NCI-H1105 (cell line): ENCODE measurements around the gene CPED1.
"Not testable (repeated sequence)": the region's sequence is repeated elsewhere in the genome, so short reads cannot be mapped to it uniquely, and the experiment has no call there.

Experiments
- DNase-seq: peaks from one replicate; lab custom pipeline; 2025; lab: John Stamatoyannopoulos, UW

The CPED1 gene

GRCh38 chr7:120981888-120982615, 6.5 kb upstream of the CPED1 start:
- DNase-seq, result no peak

- not testable (repeated sequence) for DNase-seq
Observed at GRCh38 chr7:120983592-120983991, 4.9 kb upstream of the CPED1 start.

- DNase-seq, result no peak
Observed at GRCh38 chr7:120984406-120984805, 4.1 kb upstream of the CPED1 start.

- no peak for DNase-seq
Observed at GRCh38 chr7:120985130-120985758, 3.3 kb upstream of the CPED1 start.

GRCh38 chr7:120985839-120986238, 2.7 kb upstream of the CPED1 start:
- DNase-seq, result no peak

- no peak for DNase-seq
Observed at GRCh38 chr7:120986650-120987049, 1.9 kb upstream of the CPED1 start.

GRCh38 chr7:120987280-120987679, 1.2 kb upstream of the CPED1 start:
- no peak for DNase-seq

GRCh38 chr7:120987683-120988590, 574 bp upstream of the CPED1 start:
- peak; percentile 85 for DNase-seq

GRCh38 chr7:120989257-120990220, 1.0 kb downstream of the CPED1 start:
- DNase-seq, result no peak

GRCh38 chr7:120990468-120991118, 2.1 kb downstream of the CPED1 start:
- DNase-seq, result no peak

- DNase-seq, result no peak
Observed at GRCh38 chr7:120991161-120991560, 2.6 kb downstream of the CPED1 start.

GRCh38 chr7:120991581-120991980, 3.1 kb downstream of the CPED1 start:
- no peak for DNase-seq

- DNase-seq, result no peak
Observed at GRCh38 chr7:120992272-120992964, 3.9 kb downstream of the CPED1 start.

GRCh38 chr7:120992965-120993494, 4.5 kb downstream of the CPED1 start:
- no peak for DNase-seq

- no peak for DNase-seq
Observed at GRCh38 chr7:120993553-120994191, 5.2 kb downstream of the CPED1 start.

GRCh38 chr7:120994512-120995410, 6.2 kb downstream of the CPED1 start:
- DNase-seq, result no peak

GRCh38 chr7:120995654-120996053, 7.1 kb downstream of the CPED1 start:
- no peak for DNase-seq

- peak; percentile 11 for DNase-seq
Observed at GRCh38 chr7:120996333-120996987, 7.9 kb downstream of the CPED1 start.
